Stimulated activated CD4-positive, alpha-beta T cell treated with anti-CD3 and anti-CD28 coated beads, Interleukin-2, amount 100 ng/mL, for 48 hours (primary cell): ENCODE data around the gene NEAT1.

Source experiments
- DNase-seq, 2 donors: peaks; one replicate each; pipeline ENCODE4 v3.0.0-alpha.2; 2020

NEAT1 gene

GRCh38 chr11:65422633-65423515, at the start of gene NEAT1:
TSS of gene NEAT1 (plus strand) at chr11:65422798.
- peak; percentile 96 to 97 for DNase-seq

GRCh38 chr11:65373839-65374580, 48.6 kb upstream of the NEAT1 start:
- no peak for DNase-seq

GRCh38 chr11:65375012-65375411, 47.6 kb upstream of the NEAT1 start:
- DNase-seq = no peak

- DNase-seq = no peak
Observed at GRCh38 chr11:65376138-65376713, 46.4 kb upstream of the NEAT1 start.

- no peak for DNase-seq
Observed at GRCh38 chr11:65377036-65377435, 45.6 kb upstream of the NEAT1 start.

GRCh38 chr11:65377777-65378176, 44.8 kb upstream of the NEAT1 start:
- no peak for DNase-seq

- DNase-seq = no peak
Observed at GRCh38 chr11:65378208-65378927, 44.2 kb upstream of the NEAT1 start.

GRCh38 chr11:65378928-65379638, 43.5 kb upstream of the NEAT1 start:
- no peak for DNase-seq

- no peak for DNase-seq
Observed at GRCh38 chr11:65379698-65380459, 42.7 kb upstream of the NEAT1 start.

- no peak for DNase-seq
Observed at GRCh38 chr11:65380460-65381119, 42.0 kb upstream of the NEAT1 start.

- DNase-seq = no peak
Observed at GRCh38 chr11:65381716-65382032, 40.9 kb upstream of the NEAT1 start.

GRCh38 chr11:65382033-65382803, 40.4 kb upstream of the NEAT1 start, which contains the start of gene SLC25A45:
TSS of gene SLC25A45 (minus strand) at chr11:65382646. CDS start at chr11:65381951, 695 bp downstream.
- peak; percentile 85 to 88 for DNase-seq

GRCh38 chr11:65382804-65383368, 39.7 kb upstream of the NEAT1 start:
- DNase-seq = no peak

- no peak for DNase-seq
Observed at GRCh38 chr11:65383778-65384177, 38.8 kb upstream of the NEAT1 start.

GRCh38 chr11:65384301-65384889, 38.2 kb upstream of the NEAT1 start:
- no peak for DNase-seq

GRCh38 chr11:65386307-65387140, 36.1 kb upstream of the NEAT1 start, which contains the start of gene FRMD8:
TSS of gene FRMD8 (plus strand) at chr11:65386637. CDS start at chr11:65387037, 400 bp downstream.
- peak; percentile 80 to 81 for DNase-seq

- no peak for DNase-seq
Observed at GRCh38 chr11:65388731-65389130, 33.9 kb upstream of the NEAT1 start.

GRCh38 chr11:65389294-65389980, 33.2 kb upstream of the NEAT1 start:
- no peak for DNase-seq
